Colonic mucosa (tissue), 4 donors: ENCODE results near the gene ACVR2B. TPM values are rescaled to one million over a fixed set of nuclear protein-coding genes. Genes with fewer than 3 reads are reported as not detected.

Experiments used
- DNase-seq: peaks from one replicate; pipeline ENCODE4 v3.0.0-alpha.2; 2020
- H3K27ac ChIP-seq: fragments of 200-600 bp; one replicate; pipeline ENCODE4 v1.8.0; 2021
- H3K27me3 ChIP-seq: fragments of 200-600 bp; one replicate; pipeline ENCODE4 v1.8.0; 2021
- H3K36me3 ChIP-seq: fragments of 200-600 bp; one replicate; pipeline ENCODE4 v1.8.0; 2021
- H3K4me1 ChIP-seq: fragments of 200-600 bp; one replicate; pipeline ENCODE4 v1.8.0; 2021; ENCODE audit warnings: mild to moderate bottlenecking
- H3K4me3 ChIP-seq: fragments of 200-600 bp; one replicate; pipeline ENCODE4 v1.8.0; 2021
- H3K9ac ChIP-seq, 2 donors: one replicate each; pipeline ENCODE4 v1.7.0; 2013; ENCODE audit warnings: control low read depth in 2 of 2, low read depth in 2 of 2, low read length in 2 of 2
- H3K9me3 ChIP-seq: fragments of 200-600 bp; one replicate; pipeline ENCODE4 v1.8.0; 2021
- CTCF ChIP-seq: fragments of 200-600 bp; IDR thresholded peaks from one replicate; pipeline ENCODE4 v1.8.0; 2022; ENCODE audit warnings: antibody characterized with exemption, mild to moderate bottlenecking
- intact Hi-C: fragments of 100-400 bp; cut with DNase I; formaldehyde crosslinking; loops from one replicate; pipeline ENCODE4 v1.14.1; 2022
- total RNA-seq, 2 donors: library from RNA; stranded (reverse); fragmentation: NEBNext Ultra II Directional in 1 of 2; extraction: Animal tissue kit (Norgen Biotek cat#: 25700) in 1 of 2; gene quantifications; one replicate each; pipeline ENCODE4 v1.2.1, GENCODE V29; 2021
- donor health status: healthy.
- donor health status: DM: no; HTN: no; CAD: no.
- donor health status: DM: no; HTN: no; CAD: no.

The ACVR2B gene
- total RNA-seq, 2 donors from 2014 or later: 5.4 to 6.4 TPM

GRCh38 chr3:38528457-38528856 lies 74.8 kb downstream of the ACVR2B start:
- H3K27me3 ChIP-seq: no peaks in the 10 kb centered on the region
- no peak overlapping the region for H3K27ac ChIP-seq
- no peak for TF ChIP-seq CTCF
- H3K9ac ChIP-seq: no peak overlapping the region
- intact Hi-C loops: no loop called here
- H3K4me1 ChIP-seq: no peaks in the 10 kb centered on the region
- no peak overlapping the region for H3K4me3 ChIP-seq
- DNase-seq: no peak
- no peaks in the 10 kb centered on the region for H3K36me3 ChIP-seq
- no peaks in the 10 kb centered on the region for H3K9me3 ChIP-seq

- no peak for DNase-seq
- TF ChIP-seq CTCF: no peak
- no peak overlapping the region for H3K9ac ChIP-seq
- H3K4me3 ChIP-seq: no peak overlapping the region
- no peaks in the 10 kb centered on the region for H3K36me3 ChIP-seq
- H3K4me1 ChIP-seq: no peaks in the 10 kb centered on the region
- no peaks in the 10 kb centered on the region for H3K27me3 ChIP-seq
- H3K9me3 ChIP-seq: no peaks in the 10 kb centered on the region
- intact Hi-C loops: no loop called here
- no peak overlapping the region for H3K27ac ChIP-seq
Measured at GRCh38 chr3:38532529-38532928, 78.8 kb downstream of the ACVR2B start.

GRCh38 chr3:38533285-38533976 lies 79.7 kb downstream of the ACVR2B start:
- Histone ChIP-seq H3K4me1 (no peaks in the 10 kb centered on the region), H3K9ac (no peak overlapping the region), H3K27me3 (no peaks in the 10 kb centered on the region), H3K36me3 (no peaks in the 10 kb centered on the region), H3K4me3 (no peak overlapping the region), H3K9me3 (no peaks in the 10 kb centered on the region), H3K27ac (no peak overlapping the region)
- DNase-seq: no peak
- intact Hi-C loops: no loop called here
- TF ChIP-seq CTCF: no peak

- TF ChIP-seq CTCF: no peak
- H3K27ac ChIP-seq: no peak overlapping the region
- H3K4me3 ChIP-seq: no peak overlapping the region
- H3K27me3 ChIP-seq: no peaks in the 10 kb centered on the region
- no peaks in the 10 kb centered on the region for H3K36me3 ChIP-seq
- no peak for DNase-seq
- no peak overlapping the region for H3K9ac ChIP-seq
- no peaks in the 10 kb centered on the region for H3K4me1 ChIP-seq
- intact Hi-C loops: no loop called here
- no peaks in the 10 kb centered on the region for H3K9me3 ChIP-seq
Measured at GRCh38 chr3:38534180-38534579, 80.5 kb downstream of the ACVR2B start.

- DNase-seq: no peak
- no peaks in the 10 kb centered on the region for H3K9me3 ChIP-seq
- no peak for TF ChIP-seq CTCF
- no peaks in the 10 kb centered on the region for H3K36me3 ChIP-seq
- H3K4me1 ChIP-seq: no peaks in the 10 kb centered on the region
- H3K9ac ChIP-seq: no peak overlapping the region
- H3K27me3 ChIP-seq: no peaks in the 10 kb centered on the region
- intact Hi-C loops: no loop called here
- no peak overlapping the region for H3K4me3 ChIP-seq
- no peak overlapping the region for H3K27ac ChIP-seq
Measured at GRCh38 chr3:38534604-38535003, 80.9 kb downstream of the ACVR2B start.
